AG04450 (cell line): ENCODE measurements around the gene RABGAP1L. TPM values are rescaled to one million over a fixed set of nuclear protein-coding genes. Genes with fewer than 3 reads are reported as not detected.
"Not testable (repeated sequence)": the region's sequence is repeated elsewhere in the genome, so short reads cannot be mapped to it uniquely, and the experiment has no call there.

Experiments used
- CTCF ChIA-PET: fragments of 300-600, 350-600 bp; formaldehyde crosslinking; extraction: SDS; loops from one replicate; lab custom pipeline; 2022; ENCODE audit warnings: antibody characterized with exemption, inconsistent platforms; lab: Charles Lee
- POLR2A ChIA-PET: fragments of 350-600 bp; formaldehyde crosslinking; extraction: SDS; loops from one replicate; lab custom pipeline; 2021; ENCODE audit warnings: antibody characterized with exemption, inconsistent platforms; lab: Yijun Ruan, JAX
- DNase-seq: peaks from one replicate; pipeline ENCODE4 v3.0.0-alpha.2; 2011; ENCODE audit warnings: low read depth, low spot score
- H3K27ac ChIP-seq: one replicate; pipeline ENCODE4 v1.5.1; 2012; ENCODE audit warnings: low read depth, low read length, control low read depth
- H3K27me3 ChIP-seq: one replicate; pipeline ENCODE4 v1.6.0; 2012; ENCODE audit warnings: low read length; ENCODE audit not compliant: control insufficient read depth, insufficient read depth
- H3K4me3 ChIP-seq: 2 replicates; pipeline ENCODE4 v1.5.1; 2011; ENCODE audit warnings: mild to moderate bottlenecking, low read depth, low read length, control low read depth
- H3K9me3 ChIP-seq: 2 replicates; pipeline ENCODE4 v1.5.1; 2012; ENCODE audit warnings: low read length; ENCODE audit not compliant: control insufficient read depth, insufficient read depth
- CTCF ChIP-seq: IDR thresholded peaks from 2 replicates; pipeline ENCODE4 v1.5.1; 2011; ENCODE audit warnings: low read depth, low read length, control low read depth, inconsistent platforms
- polyA plus RNA-seq: library from polyadenylated mRNA; depleted of rRNA; stranded (reverse); fragments of >200 nt; gene quantifications from 2 replicates; pipeline ENCODE4 v1.2.3, GENCODE V29; 2011

RABGAP1L gene
- polyA plus RNA-seq, 1 experiment: 21.2 TPM

- Histone ChIP-seq H3K27me3 (no peaks in the 10 kb centered on the region), H3K27ac (no peak overlapping the region), H3K9me3 (no peaks in the 10 kb centered on the region), H3K4me3 (no peak overlapping the region)
- no peak for DNase-seq
- POLR2A ChIA-PET: no interaction called here
- no peak for TF ChIP-seq CTCF
- CTCF ChIA-PET: interaction anchor here (0.9 to 1.5 kb wide), 2 partner anchors 218 to 246 kb away, joined by 4 read pairs; no protein-coding TSS in a partner anchor
These were observed 321.0 kb downstream of the RABGAP1L start for GRCh38 chr1:174480324-174480723.

- no peak for DNase-seq
- TF ChIP-seq CTCF: no peak
- no peaks in the 10 kb centered on the region for H3K27me3 ChIP-seq
- CTCF ChIA-PET: interaction anchor here (0.6 kb wide), 1 partner anchor 67 kb away, joined by 3 read pairs; no protein-coding TSS in a partner anchor
- no peaks in the 10 kb centered on the region for H3K9me3 ChIP-seq
- POLR2A ChIA-PET: no interaction called here
- no peak overlapping the region for H3K4me3 ChIP-seq
- no peak overlapping the region for H3K27ac ChIP-seq
These were observed 332.3 kb downstream of the RABGAP1L start for GRCh38 chr1:174491606-174492005.

- TF ChIP-seq CTCF: no peak
- no peaks in the 10 kb centered on the region for H3K27me3 ChIP-seq
- no peak for DNase-seq
- H3K27ac ChIP-seq: no peak overlapping the region
- no peak overlapping the region for H3K4me3 ChIP-seq
- POLR2A ChIA-PET: no interaction called here
- CTCF ChIA-PET: no interaction called here
- H3K9me3 ChIP-seq: no peaks in the 10 kb centered on the region
These were observed 338.2 kb downstream of the RABGAP1L start for GRCh38 chr1:174497478-174497877.

- CTCF ChIA-PET: interaction anchor here (0.7 kb wide), 1 partner anchor 255 kb away, joined by 4 read pairs; no protein-coding TSS in a partner anchor
- H3K4me3 ChIP-seq, POLR2A ChIA-PET, H3K27me3 ChIP-seq, H3K9me3 ChIP-seq, H3K27ac ChIP-seq, DNase-seq: not testable (repeated sequence)
These were observed 357.4 kb downstream of the RABGAP1L start for GRCh38 chr1:174516755-174517154.

- H3K9me3 ChIP-seq: no peaks in the 10 kb centered on the region
- H3K4me3 ChIP-seq: no peak overlapping the region
- POLR2A ChIA-PET: no interaction called here
- no peak overlapping the region for H3K27ac ChIP-seq
- no peaks in the 10 kb centered on the region for H3K27me3 ChIP-seq
- CTCF ChIA-PET: no interaction called here
- TF ChIP-seq CTCF: no peak
- DNase-seq: no peak
These were observed 360.5 kb downstream of the RABGAP1L start for GRCh38 chr1:174519844-174520243.
